Endothelial cell of umbilical vein (primary cell): ENCODE measurements around the gene ZNF423. TPM values are rescaled to one million over a fixed set of nuclear protein-coding genes. Genes with fewer than 3 reads are reported as not detected.

Source experiments
- BruUV-seq: library from RNA; stranded (reverse); fragments of 400-500 nt; replicated peaks from 2 replicates; lab custom pipeline; 2021; lab: Mats Ljungman, UMichigan
- CTCF ChIA-PET: fragments of 300-600, 350-600 bp; sonication (Branson Sonifier 250); formaldehyde crosslinking; loops from one replicate; lab custom pipeline; 2021; ENCODE audit warnings: antibody characterized with exemption, inconsistent platforms; lab: Charles Lee
- POLR2A ChIA-PET: fragments of 300-600, 350-600 bp; sonication (Branson Sonifier 250); formaldehyde crosslinking; loops from one replicate; lab custom pipeline; 2021; ENCODE audit warnings: antibody characterized with exemption, inconsistent platforms; lab: Charles Lee
- DNase-seq: peaks from one replicate; pipeline ENCODE4 v3.0.0-alpha.2; 2011; ENCODE audit warnings: low read depth, low spot score
- FAIRE-seq: peaks from 2 replicates; lab custom pipeline; 2011; peaks lifted over from hg19 to GRCh38; lab: Jason Lieb, UNC
- H2AFZ ChIP-seq: 2 replicates; pipeline ENCODE4 v1.6.0; 2012; ENCODE audit warnings: low read depth, low read length, control low read depth, inconsistent platforms
- H3K27ac ChIP-seq: 2 replicates; pipeline ENCODE4 v1.5.1; 2011; ENCODE audit warnings: low read depth, mild to moderate bottlenecking, control low read depth, low read length, moderate library complexity; ENCODE audit not compliant: insufficient read depth
- H3K27me3 ChIP-seq, 2 experiments: 2 replicates each; pipeline versions ENCODE4 v1.6.0 to v1.6.1; 2011; ENCODE audit warnings: low read length in 2 of 2, mixed read lengths in 1 of 2; ENCODE audit not compliant: control insufficient read depth in 2 of 2, insufficient read depth in 2 of 2
- H3K36me3 ChIP-seq, 2 experiments: 2 replicates in 1 of 2; 3 replicates in 1 of 2; pipeline ENCODE4 v1.5.1; 2011; ENCODE audit warnings: low read length in 2 of 2, mild to moderate bottlenecking in 1 of 2, moderate library complexity in 1 of 2; ENCODE audit not compliant: control insufficient read depth in 2 of 2, insufficient read depth in 2 of 2; ENCODE audit errors: extremely low read depth in 1 of 2
- H3K4me1 ChIP-seq: 3 replicates; pipeline ENCODE4 v1.5.1; 2011; ENCODE audit warnings: mild to moderate bottlenecking, low read length; ENCODE audit not compliant: control insufficient read depth, insufficient read depth; ENCODE audit errors: extremely low read depth
- H3K4me2 ChIP-seq: 2 replicates; pipeline ENCODE4 v1.6.1; 2011; ENCODE audit warnings: low read length, control low read depth, mixed read lengths; ENCODE audit not compliant: insufficient read depth
- H3K4me3 ChIP-seq, 3 experiments: fragments of 200-600 bp in 1 of 3; sonication (generic), shearing (Covaris generic) in 1 of 3; replicated peaks in 1 of 3; 2 replicates each; pipeline ENCODE4 v1.5.1; 2011 to 2016; ENCODE audit warnings: control low read depth in 3 of 3, low read length in 3 of 3, mild to moderate bottlenecking in 2 of 3, inconsistent platforms in 1 of 3, low read depth in 1 of 3, moderate library complexity in 1 of 3; ENCODE audit not compliant: insufficient read depth in 1 of 3
- H3K79me2 ChIP-seq: 2 replicates; pipeline ENCODE4 v1.6.0; 2012; ENCODE audit warnings: low read length, inconsistent platforms; ENCODE audit not compliant: control insufficient read depth, insufficient read depth
- H3K9ac ChIP-seq: replicated peaks from 2 replicates; pipeline ENCODE3; 2011; ENCODE audit warnings: low read length, control low read depth; ENCODE audit not compliant: insufficient read depth; ENCODE audit errors: extremely low read depth
- H3K9me1 ChIP-seq: replicated peaks from 3 replicates; pipeline ENCODE4 v1.6.0; 2011; ENCODE audit warnings: mild to moderate bottlenecking, low read length; ENCODE audit not compliant: control insufficient read depth, insufficient read depth; ENCODE audit errors: extremely low read depth
- H3K9me3 ChIP-seq: replicated peaks from 2 replicates; pipeline ENCODE4 v1.5.1; 2012; ENCODE audit warnings: low read length, inconsistent platforms; ENCODE audit not compliant: control insufficient read depth, insufficient read depth
- H4K20me1 ChIP-seq: replicated peaks from 2 replicates; pipeline ENCODE3; 2011; ENCODE audit warnings: mild to moderate bottlenecking, low read length; ENCODE audit not compliant: control insufficient read depth, insufficient read depth; ENCODE audit errors: extremely low read depth
- CTCF ChIP-seq, 2 donors: IDR thresholded peaks; 1 replicate in 1 of 2; 2 replicates in 1 of 2; pipeline ENCODE4 v1.5.1; 2011; ENCODE audit warnings: low read length in 2 of 2, mild to moderate bottlenecking in 2 of 2, moderate library complexity in 2 of 2, control low read depth in 1 of 2, inconsistent platforms in 1 of 2, low read depth in 1 of 2; ENCODE audit not compliant: insufficient read depth in 1 of 2; ENCODE audit errors: extremely low read depth in 1 of 2
- EZH2 ChIP-seq: IDR thresholded peaks from 2 replicates; pipeline ENCODE4 v1.6.1; 2012; ENCODE audit warnings: borderline replicate concordance, low read depth, mild to moderate bottlenecking, moderate library complexity, low read length, inconsistent platforms; ENCODE audit not compliant: severe bottlenecking
- FOS ChIP-seq: IDR thresholded peaks from 2 replicates; pipeline ENCODE4 v1.6.1; 2011; ENCODE audit warnings: mild to moderate bottlenecking, low read length, moderate library complexity, borderline replicate concordance; ENCODE audit not compliant: insufficient read depth
- GATA2 ChIP-seq: IDR thresholded peaks from 2 replicates; pipeline ENCODE4 v1.7.0; 2011; ENCODE audit warnings: low read depth, mild to moderate bottlenecking, moderate library complexity, mixed read lengths, low read length; ENCODE audit not compliant: insufficient read length, insufficient read depth
- MAX ChIP-seq: IDR thresholded peaks from 2 replicates; pipeline ENCODE4 v1.6.1; 2011; ENCODE audit not compliant: insufficient read depth, insufficient read length
- MYC ChIP-seq: IDR thresholded peaks from one replicate; pipeline ENCODE4 v1.6.1; 2011; ENCODE audit warnings: mild to moderate bottlenecking, low read depth, low read length
- POLR2AphosphoS5 ChIP-seq: IDR thresholded peaks from 2 replicates; pipeline ENCODE4 v1.6.1; 2012; ENCODE audit warnings: low read depth, mild to moderate bottlenecking, control low read depth, low read length, moderate library complexity; ENCODE audit not compliant: insufficient read depth
- dilution Hi-C: fragments of 300-500 bp; cut with MboI; formaldehyde crosslinking; loops from one replicate; pipeline ENCODE4 v1.15.0; 2019; ENCODE audit warnings: low sequenced_read_pairs; ENCODE audit not compliant: extremely low pct_ligation_motif_present
- intact Hi-C: fragments of 100-400 bp; cut with micrococcal nuclease; formaldehyde crosslinking; loops from one replicate; pipeline ENCODE4 v1.10.0; 2022
- polyA plus RNA-seq, 4 experiments: library from polyadenylated mRNA; depleted of rRNA in 3 of 4; stranded (reverse) in 3 of 4; unstranded in 1 of 4; fragments of >200 nt; gene quantifications; 2 replicates each; pipeline versions ENCODE4 v1.2.1 to v1.2.3, GENCODE V29; 2011 to 2012; ENCODE audit warnings: missing spikeins in 1 of 4
- total RNA-seq: library from RNA; stranded (reverse); gene quantifications from 2 replicates; pipeline ENCODE4 v1.2.3, GENCODE V29; 2021

The ZNF423 gene
- total and polyA plus RNA-seq, 2 donors (not counting 3 experiments of a cell fraction or from before 2014, with no cell fraction given): 2.2 to 8.1 TPM

- TF ChIP-seq MYC (no peak), POLR2AphosphoS5 (no peak), EZH2 (no peak), FOS (no peak), CTCF (IDR thresholded peaks at IDR 0.05; ENCODE audit: extremely low read depth in 1 of 2, insufficient read depth in 1 of 2, low read depth in 1 of 2, low read length in 2 of 2) (no peak), MAX (no peak), GATA2 (no peak)
- no TSS peak for BruUV-seq
- Histone ChIP-seq H3K4me1 (no peaks in the 10 kb centered on the region), H3K9me3 (no peaks in the 10 kb centered on the region), H3K4me3 (no peak overlapping the region), H4K20me1 (no peaks in the 10 kb centered on the region), H3K9me1 (no peaks in the 10 kb centered on the region), H2AFZ (no peak overlapping the region), H3K27me3 (no peaks in the 10 kb centered on the region), H3K79me2 (no peaks in the 10 kb centered on the region), H3K27ac (no peak overlapping the region), H3K4me2 (no peak overlapping the region), H3K9ac (no peak overlapping the region), H3K36me3 (no peaks in the 10 kb centered on the region)
- ChIA-PET CTCF (interaction anchor here (0.6 kb wide), 1 partner anchor 193 kb away, joined by 3 read pairs; no protein-coding TSS in a partner anchor), POLR2A (no interaction called here)
- FAIRE-seq: no peak
- dilution Hi-C loops (no loop called here), intact Hi-C loops (loop anchor here (5.0 kb wide), 1 partner anchor 53 kb away; no protein-coding TSS in a partner anchor)
- DNase-seq: no peak
Measured at GRCh38 chr16:49494891-49495566, 360.9 kb downstream of the ZNF423 start.
